Loucy (cell line): ENCODE measurements around the gene ERP44.

Source experiments
- H2AFZ ChIP-seq: fragments of 200-600 bp; sonication (generic); 2 replicates; pipeline ENCODE4 v1.6.0; 2016; ENCODE audit warnings: antibody characterized with exemption, mild to moderate bottlenecking, low read length, moderate library complexity
- H3F3A ChIP-seq: fragments of 200-600 bp; 2 replicates; pipeline ENCODE4 v1.6.0; 2016; ENCODE audit warnings: antibody characterized with exemption, low read depth, mild to moderate bottlenecking
- H3K27me3 ChIP-seq: fragments of 200-600 bp; sonication (generic); 2 replicates; pipeline ENCODE4 v1.6.1; 2014; ENCODE audit warnings: low read length, mild to moderate bottlenecking; ENCODE audit not compliant: insufficient read depth, poor library complexity, severe bottlenecking
- H3K36me3 ChIP-seq: fragments of 200-600 bp; sonication (generic); 2 replicates; pipeline ENCODE4 v1.6.1; 2016; ENCODE audit warnings: low read length; ENCODE audit not compliant: insufficient read depth
- H3K4me1 ChIP-seq: fragments of 200-600 bp; sonication (generic); 2 replicates; pipeline ENCODE4 v1.5.1; 2014; ENCODE audit warnings: low read length, mild to moderate bottlenecking; ENCODE audit not compliant: insufficient read depth, poor library complexity, severe bottlenecking
- H3K4me2 ChIP-seq: fragments of 200-600 bp; sonication (generic); 2 replicates; pipeline ENCODE4 v1.6.0; 2014; ENCODE audit warnings: antibody characterized with exemption, low read length, low read depth, mild to moderate bottlenecking; ENCODE audit not compliant: poor library complexity, severe bottlenecking
- H3K4me3 ChIP-seq: fragments of 200-600 bp; sonication (generic); 2 replicates; pipeline ENCODE4 v1.5.1; 2014; ENCODE audit warnings: low read length, mild to moderate bottlenecking, mixed read lengths; ENCODE audit not compliant: poor library complexity, severe bottlenecking
- H3K79me2 ChIP-seq: fragments of 200-600 bp; sonication (generic); 2 replicates; pipeline ENCODE4 v1.6.1; 2014; ENCODE audit warnings: low read length; ENCODE audit not compliant: insufficient read depth
- H3K9ac ChIP-seq: fragments of 200-600 bp; sonication (generic); 2 replicates; pipeline ENCODE4 v1.6.0; 2014; ENCODE audit warnings: mild to moderate bottlenecking, low read depth, low read length, moderate library complexity; ENCODE audit not compliant: poor library complexity, severe bottlenecking
- H3K9me2 ChIP-seq: fragments of 200-600 bp; sonication (generic); replicated peaks from 2 replicates; pipeline ENCODE4 v1.6.1; 2016; ENCODE audit warnings: low read depth, low read length, mixed read lengths
- H3K9me3 ChIP-seq: fragments of 200-600 bp; sonication (generic); 2 replicates; pipeline ENCODE4 v1.6.1; 2014; ENCODE audit warnings: mild to moderate bottlenecking, antibody characterized with exemption, low read length, low read depth; ENCODE audit not compliant: insufficient read depth
- H4K20me1 ChIP-seq: fragments of 200-600 bp; sonication (generic); 2 replicates; pipeline ENCODE4 v1.6.0; 2014; ENCODE audit warnings: antibody characterized with exemption, low read length, mild to moderate bottlenecking; ENCODE audit not compliant: insufficient read depth, poor library complexity, severe bottlenecking
- EZH2phosphoT487 ChIP-seq: fragments of 200-600 bp; IDR thresholded peaks from 2 replicates; pipeline ENCODE4 v1.6.1; 2018; ENCODE audit warnings: antibody characterized with exemption, mild to moderate bottlenecking, moderate library complexity, borderline replicate concordance
- TF ChIP-seq, protein P1 (sequence below): fragments of 200-600 bp; sonication (generic); conservative IDR thresholded peaks from 2 replicates; pipeline ENCODE4 v1.5.1; 2014; ENCODE audit warnings: mild to moderate bottlenecking, antibody characterized with exemption, low read length

The ERP44 gene

DNA sequence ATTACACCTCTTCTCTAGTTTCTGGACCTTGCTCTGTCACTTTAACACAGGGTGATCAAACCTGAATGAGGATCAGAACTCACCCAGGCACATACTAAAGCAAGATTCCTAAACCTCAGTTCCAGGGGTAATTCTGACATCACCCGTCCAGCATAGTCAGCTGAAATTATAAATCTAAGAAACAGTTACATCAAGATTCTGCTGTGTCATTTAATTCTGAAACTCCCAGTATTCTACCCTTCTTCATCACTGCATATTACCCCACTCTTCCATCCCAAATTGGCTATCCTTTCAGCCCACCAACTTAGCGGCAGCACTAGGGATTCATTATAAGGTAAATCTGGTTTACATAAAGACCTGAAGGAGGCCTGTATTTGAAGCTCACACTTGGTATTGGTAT, 128.3 kb downstream of the ERP44 start:
- peaks cover 17% of the 10 kb centered on the region; the same call in 1 of the 2 replicates for H3K36me3 ChIP-seq
- H3K4me2 ChIP-seq = no peak overlapping the region
- H3K27me3 ChIP-seq = no peaks in the 10 kb centered on the region
- no peaks in the 10 kb centered on the region for H4K20me1 ChIP-seq
- H3K9ac ChIP-seq = no peak overlapping the region
- H3K4me3 ChIP-seq = no peak overlapping the region
- no peak overlapping the region for H2AFZ ChIP-seq
- no peak for TF ChIP-seq EZH2phosphoT487
- TF ChIP-seq, protein P1, sequence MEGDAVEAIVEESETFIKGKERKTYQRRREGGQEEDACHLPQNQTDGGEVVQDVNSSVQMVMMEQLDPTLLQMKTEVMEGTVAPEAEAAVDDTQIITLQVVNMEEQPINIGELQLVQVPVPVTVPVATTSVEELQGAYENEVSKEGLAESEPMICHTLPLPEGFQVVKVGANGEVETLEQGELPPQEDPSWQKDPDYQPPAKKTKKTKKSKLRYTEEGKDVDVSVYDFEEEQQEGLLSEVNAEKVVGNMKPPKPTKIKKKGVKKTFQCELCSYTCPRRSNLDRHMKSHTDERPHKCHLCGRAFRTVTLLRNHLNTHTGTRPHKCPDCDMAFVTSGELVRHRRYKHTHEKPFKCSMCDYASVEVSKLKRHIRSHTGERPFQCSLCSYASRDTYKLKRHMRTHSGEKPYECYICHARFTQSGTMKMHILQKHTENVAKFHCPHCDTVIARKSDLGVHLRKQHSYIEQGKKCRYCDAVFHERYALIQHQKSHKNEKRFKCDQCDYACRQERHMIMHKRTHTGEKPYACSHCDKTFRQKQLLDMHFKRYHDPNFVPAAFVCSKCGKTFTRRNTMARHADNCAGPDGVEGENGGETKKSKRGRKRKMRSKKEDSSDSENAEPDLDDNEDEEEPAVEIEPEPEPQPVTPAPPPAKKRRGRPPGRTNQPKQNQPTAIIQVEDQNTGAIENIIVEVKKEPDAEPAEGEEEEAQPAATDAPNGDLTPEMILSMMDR = no peak
- H3K79me2 ChIP-seq = no peaks in the 10 kb centered on the region
- no peaks in the 10 kb centered on the region for H3K9me3 ChIP-seq
- H3F3A ChIP-seq = no peaks in the 10 kb centered on the region
- no peaks in the 10 kb centered on the region for H3K4me1 ChIP-seq
- no peaks in the 10 kb centered on the region for H3K9me2 ChIP-seq

DNA sequence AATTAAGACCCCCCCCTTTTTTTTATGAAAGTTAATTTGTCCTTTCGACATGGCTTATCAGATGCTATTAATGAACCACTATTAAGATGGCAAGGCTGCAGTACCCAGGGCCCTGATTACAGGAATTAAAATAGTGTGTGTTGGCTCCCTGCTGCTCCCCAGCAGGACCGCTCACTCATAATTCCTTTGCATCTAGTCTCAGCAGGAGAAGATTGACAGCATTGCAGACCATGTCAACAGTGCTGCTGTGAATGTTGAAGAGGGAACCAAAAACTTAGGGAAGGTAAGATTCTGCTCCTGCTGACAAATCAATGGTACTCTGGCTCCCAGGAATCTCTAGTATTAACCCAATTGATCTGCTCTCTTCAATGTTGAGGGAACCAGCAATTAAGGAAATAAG, 131.3 kb downstream of the ERP44 start:
- TF ChIP-seq, protein P1 = no peak
- no peak for TF ChIP-seq EZH2phosphoT487
- Histone ChIP-seq H3K9me3 (no peaks in the 10 kb centered on the region), H3K9ac (no peak overlapping the region), H4K20me1 (no peaks in the 10 kb centered on the region), H3K4me1 (no peaks in the 10 kb centered on the region), H3K27me3 (no peaks in the 10 kb centered on the region), H3K9me2 (no peaks in the 10 kb centered on the region), H3K4me3 (no peak overlapping the region), H3K36me3 (peaks cover 20% of the 10 kb centered on the region; the same call in 1 of the 2 replicates), H3K4me2 (no peak overlapping the region), H3K79me2 (no peaks in the 10 kb centered on the region), H2AFZ (no peak overlapping the region), H3F3A (no peaks in the 10 kb centered on the region)

DNA sequence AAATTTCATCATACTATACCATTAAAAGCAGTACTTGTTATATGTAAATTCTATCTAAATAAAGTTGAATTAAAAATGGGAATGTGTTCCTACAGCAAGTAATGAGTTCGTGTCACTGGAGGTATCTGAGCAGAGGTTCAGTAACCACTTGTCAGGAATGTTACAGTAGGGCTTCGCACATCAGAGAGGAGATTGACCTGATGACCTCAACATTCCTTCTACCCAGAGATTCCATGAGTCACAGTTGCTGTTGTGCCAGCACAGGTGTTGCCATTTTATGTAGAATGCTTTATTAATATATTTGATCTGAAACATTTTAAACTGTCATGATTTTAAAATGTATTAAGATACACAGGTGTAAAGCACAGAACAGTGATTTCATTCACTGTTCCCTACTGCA, 132.1 kb downstream of the ERP44 start:
- H3F3A ChIP-seq = no peaks in the 10 kb centered on the region
- no peaks in the 10 kb centered on the region for H3K9me3 ChIP-seq
- peaks cover 20% of the 10 kb centered on the region; the same call in 1 of the 2 replicates for H3K36me3 ChIP-seq
- no peaks in the 10 kb centered on the region for H3K9me2 ChIP-seq
- no peaks in the 10 kb centered on the region for H3K79me2 ChIP-seq
- no peak overlapping the region for H3K9ac ChIP-seq
- H4K20me1 ChIP-seq = no peaks in the 10 kb centered on the region
- H3K4me2 ChIP-seq = no peak overlapping the region
- no peaks in the 10 kb centered on the region for H3K4me1 ChIP-seq
- TF ChIP-seq EZH2phosphoT487 = no peak
- TF ChIP-seq, protein P1 = no peak
- H3K4me3 ChIP-seq = no peak overlapping the region
- no peaks in the 10 kb centered on the region for H3K27me3 ChIP-seq
- H2AFZ ChIP-seq = no peak overlapping the region
